Activated CD4-positive, alpha-beta T cell treated with anti-CD3 and anti-CD28 coated beads for 24 hours (primary cell): ENCODE results near the gene AQP12A.
"Not testable (repeated sequence)": the region's sequence is repeated elsewhere in the genome, so short reads cannot be mapped to it uniquely, and the experiment has no call there.

Source experiments
- DNase-seq, 2 donors: peaks; one replicate each; pipeline ENCODE4 v3.0.0-alpha.2; 2020; ENCODE audit warnings: low read depth in 2 of 2

AQP12A gene

DNA sequence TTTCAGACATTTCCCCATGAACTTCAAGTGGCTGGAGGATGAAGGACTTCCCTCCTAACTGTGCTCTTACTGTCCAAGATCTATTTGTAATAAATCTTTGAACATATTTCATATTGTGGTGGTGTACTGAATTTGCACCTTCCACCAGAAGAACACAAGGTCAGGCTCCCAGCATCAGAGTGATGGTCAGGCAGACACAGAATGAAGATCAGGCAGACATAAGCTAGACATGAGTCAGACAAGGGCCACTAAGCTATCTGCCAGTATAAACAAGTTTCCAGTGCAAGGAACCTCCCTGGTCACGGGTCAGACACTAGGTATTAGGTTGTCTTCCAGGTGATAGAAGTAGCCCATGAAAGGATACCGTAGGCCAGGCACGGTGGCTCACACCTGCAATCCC is 29.0 kb upstream of the AQP12A start:
- DNase-seq, result no peak

GRCh38 chr2:240663546-240664190 is 28.0 kb upstream of the AQP12A start:
- no peak for DNase-seq

DNA sequence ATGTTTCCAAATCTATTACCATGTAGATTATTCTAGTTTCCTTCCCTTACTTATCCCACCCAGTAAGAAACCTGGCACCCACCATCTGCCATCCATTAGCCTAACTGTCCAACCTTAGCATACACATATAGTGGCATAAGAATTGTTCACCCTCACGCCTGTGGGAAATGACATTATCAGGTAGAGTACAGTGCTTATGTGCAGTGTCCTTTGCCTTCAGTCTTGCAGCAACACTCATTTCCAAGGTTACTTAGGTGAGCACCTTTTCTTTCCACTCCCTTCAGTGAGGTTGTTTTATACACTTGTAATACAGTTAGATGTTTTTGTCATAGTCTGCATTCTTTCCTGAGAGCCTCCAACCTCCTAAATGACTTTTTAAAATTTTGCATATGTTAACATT is 27.0 kb upstream of the AQP12A start:
- no peak for DNase-seq

GRCh38 chr2:240670402-240670801 is 21.3 kb upstream of the AQP12A start:
- no peak for DNase-seq

DNA sequence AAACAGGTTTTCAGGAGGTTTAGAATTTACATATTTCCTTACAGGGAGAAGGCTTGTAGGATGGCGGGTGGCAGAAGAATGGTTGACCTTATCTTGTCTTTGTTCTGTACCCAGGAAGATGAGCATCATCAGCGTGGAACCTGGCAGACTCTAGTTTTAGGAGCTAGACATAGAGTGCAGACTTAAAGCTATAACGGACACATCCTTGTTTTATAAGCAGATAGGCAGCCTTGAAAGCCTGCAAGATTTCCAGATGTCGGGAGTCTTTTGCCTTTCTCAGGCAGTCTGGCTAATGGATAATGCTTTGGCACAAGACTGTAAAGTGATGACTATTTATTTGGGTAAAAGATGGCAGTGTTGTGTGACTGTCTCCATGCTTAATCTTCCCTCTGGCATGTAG is 20.7 kb upstream of the AQP12A start:
- no peak for DNase-seq

DNA sequence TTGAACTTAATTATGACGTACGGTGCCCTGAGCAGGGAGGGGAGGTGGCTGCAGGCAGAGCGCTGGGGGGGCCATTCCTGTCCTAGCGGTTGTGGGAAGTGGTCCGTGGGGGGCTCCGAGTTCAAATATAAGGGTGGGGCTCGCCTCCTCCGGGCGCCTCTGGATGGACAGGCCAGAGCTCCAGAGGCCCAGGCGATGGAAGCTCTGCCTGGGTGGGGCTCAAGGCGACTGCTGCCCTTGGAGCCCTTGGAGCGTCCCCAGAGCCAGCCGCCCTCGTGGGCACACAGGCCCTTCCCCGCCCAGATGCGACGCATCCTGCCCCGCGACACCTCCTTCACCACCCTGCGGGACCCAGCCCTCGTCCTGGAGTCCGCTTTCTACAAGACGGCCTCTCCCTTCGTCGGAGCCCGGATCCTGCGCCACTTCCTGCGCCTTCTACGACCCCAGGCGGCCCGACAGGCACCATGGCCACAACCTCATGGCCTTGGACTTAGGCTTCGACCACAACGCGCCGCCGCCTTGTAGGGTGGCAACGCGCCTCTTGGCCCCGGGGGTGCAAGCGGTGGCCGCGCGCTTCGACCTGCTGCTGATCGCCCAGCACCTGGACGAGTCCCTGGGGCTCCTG is 19.5 kb upstream of the AQP12A start:
- no peak for DNase-seq

DNA sequence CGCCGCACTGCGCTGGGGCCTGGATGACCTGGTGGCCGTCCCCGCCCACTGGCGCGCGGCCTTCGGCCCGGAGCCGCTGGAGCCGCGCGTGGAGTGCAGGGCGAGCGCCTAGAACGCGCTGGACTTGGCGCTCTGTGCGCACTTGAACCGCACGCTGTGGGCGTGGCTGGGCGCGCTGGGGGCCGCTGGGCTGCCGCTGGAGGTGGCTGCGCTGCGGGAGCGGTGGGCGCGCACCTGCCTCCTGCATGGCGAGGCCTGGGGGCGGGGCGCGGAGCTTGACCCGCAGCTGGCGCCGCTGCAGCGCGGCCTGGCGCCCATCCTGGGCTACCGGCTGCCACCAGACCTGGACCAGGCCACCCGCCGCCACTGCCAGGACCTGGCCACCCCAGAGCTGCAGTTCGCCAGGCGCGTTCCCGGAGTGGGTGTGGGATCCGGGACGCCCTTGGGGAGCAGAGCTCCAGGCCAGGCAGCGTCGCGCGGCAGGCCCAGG is 18.9 kb upstream of the AQP12A start:
- no peak for DNase-seq

DNA sequence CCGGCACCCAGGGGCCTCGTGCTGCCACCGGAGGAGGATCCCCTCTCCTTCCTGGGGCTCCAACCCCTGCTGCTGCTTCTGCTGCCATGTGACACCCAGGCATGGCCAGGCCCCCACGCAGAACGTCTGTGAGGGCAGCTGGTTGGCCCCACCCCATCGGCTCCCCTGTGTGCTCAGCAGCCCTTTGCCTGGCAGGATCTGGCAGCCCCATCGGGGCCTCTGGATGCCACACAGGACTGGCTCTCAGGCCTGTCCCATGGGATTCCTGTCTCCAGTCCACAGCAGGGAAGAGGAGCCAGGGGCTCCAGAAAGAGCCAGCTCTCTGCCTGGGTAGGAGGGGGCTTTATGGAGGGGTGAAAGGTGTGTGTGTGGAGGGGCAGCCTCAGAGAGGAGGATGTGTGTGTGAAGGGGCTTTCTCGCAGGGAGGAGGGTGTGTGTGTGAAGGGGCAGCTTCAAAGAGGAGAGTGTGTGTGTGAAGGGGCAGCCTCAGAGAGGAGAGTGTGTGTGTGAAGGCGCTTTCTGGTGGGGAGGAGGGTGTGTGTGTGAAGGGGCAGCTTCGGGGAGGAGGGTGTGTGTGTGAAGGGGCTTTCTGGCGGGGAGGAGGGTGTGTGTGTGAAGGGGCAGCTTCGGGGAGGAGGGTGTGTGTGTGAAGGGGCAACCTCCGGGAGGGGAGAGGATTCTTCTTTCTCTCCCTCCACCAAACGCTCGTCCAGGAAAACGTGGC is 17.0 kb upstream of the AQP12A start:
- DNase-seq, result not testable (repeated sequence)

DNA sequence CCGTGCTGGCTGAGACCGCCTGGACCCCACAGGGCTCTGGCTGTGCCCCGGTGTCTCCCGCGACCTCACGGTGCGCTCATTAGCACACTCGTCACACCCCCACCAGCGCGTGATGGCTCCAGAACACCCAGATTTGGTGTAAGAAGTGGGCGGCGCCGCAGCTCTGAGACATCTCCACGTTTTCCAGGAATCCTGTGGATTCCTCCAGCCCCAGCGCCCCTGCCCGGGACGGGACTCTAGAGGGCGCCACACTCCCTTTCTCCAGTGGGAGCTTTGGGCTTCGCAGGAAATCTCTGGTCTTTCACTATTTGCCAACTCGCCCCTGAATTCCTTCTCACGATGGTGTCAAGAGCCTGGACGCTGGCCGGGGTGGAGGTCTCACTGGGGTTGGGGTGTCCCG is 16.3 kb upstream of the AQP12A start:
- not testable (repeated sequence) for DNase-seq

DNA sequence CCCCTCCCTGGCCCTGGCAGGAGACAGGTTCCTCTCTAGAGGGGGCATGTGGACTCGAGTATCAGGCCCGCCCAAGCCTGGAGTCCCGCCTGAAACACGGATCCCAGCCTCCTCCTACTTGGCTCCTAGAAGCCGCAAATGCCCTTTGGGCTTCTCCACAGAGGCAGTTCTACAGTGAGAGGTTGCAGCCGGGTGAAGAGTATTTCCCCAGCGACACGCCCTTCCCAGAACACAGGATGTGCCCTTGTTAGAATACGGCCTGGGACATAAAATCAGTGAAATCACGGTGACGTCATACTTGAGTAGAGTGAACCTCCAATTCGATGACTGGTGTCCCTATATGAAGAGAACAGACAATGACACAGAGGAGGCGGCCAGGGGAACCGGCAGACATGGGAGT is 13.6 kb upstream of the AQP12A start:
- not testable (repeated sequence) for DNase-seq

DNA sequence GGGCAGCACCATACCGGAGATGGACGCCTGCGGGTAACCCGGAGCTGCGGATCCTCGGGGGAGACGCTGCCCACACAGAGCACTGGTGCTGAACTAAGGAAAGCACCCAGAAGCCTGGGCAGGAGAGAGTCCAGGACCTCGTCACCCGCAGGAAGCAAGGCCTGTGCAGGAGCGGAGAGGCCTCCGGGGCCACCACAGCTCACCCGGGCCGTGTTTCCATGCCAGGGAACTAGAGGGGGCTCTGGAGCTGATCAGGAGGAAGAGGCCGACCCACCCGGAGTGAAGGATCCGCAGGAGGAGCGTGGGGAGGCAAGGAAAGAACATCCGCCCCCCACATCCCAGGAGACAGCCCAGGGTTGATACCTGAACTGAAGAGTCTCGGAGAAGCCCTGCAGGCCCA is 12.8 kb upstream of the AQP12A start:
- DNase-seq, result not testable (repeated sequence)

DNA sequence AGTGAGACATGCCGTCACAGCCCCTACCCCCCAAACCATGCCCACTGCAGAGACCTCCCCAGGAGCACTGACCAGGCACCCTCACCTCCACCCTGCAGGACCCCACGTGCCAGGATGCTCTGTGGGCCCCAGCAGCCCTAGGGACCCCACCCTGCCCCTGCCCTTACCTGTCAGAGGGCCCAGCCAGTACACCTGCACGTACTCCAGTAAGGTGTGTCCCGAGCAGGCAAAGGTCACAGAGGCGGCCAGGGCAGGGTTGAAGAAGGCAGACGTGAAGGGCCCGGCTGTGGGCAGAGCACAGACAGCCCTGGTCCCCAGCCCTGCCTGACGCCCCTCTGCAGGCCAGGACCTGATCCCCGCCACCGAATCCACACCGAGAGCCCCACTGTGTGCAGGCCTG is 11.5 kb upstream of the AQP12A start:
- not testable (repeated sequence) for DNase-seq

GRCh38 chr2:240682431-240683224 is 9.0 kb upstream of the AQP12A start, which contains the start of gene AQP12B:
AQP12B (minus strand) TSS chr2:240682885; CDS start chr2:240682837, 48 bp downstream.
- not testable (repeated sequence) for DNase-seq

DNA sequence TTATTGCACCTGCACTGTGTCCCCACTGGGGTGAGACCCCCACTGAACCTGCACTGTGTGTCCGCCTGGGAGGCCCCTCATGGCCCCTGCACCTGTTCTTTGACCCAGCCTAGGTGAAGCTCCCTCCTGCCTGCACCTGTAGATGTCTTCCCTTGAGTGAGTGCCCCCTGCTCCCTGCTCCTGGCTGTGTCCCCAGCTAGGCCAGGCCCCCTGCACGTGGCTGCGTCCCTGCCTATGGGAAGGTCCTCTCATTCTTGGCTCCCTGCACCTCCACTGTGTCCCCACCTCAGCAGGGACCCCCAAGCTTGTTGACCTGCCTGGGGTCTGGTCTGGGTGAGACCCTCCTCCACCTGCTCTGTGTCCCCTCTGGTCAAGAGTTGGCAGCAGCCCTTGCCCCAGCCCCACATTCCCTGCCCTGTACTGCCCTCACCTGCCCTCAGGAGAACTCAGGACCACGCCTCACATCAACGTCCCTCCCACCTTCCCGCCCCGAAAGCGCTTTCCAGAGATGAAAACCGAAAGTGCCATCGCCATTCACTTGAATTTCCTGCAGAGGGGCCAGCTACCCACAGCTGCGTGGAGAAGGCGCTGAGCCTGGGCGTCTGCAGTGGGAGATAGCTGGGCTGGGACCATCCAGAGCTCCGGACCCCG is 8.2 kb upstream of the AQP12A start:
- DNase-seq, result not testable (repeated sequence)

- DNase-seq, result not testable (repeated sequence)
Measured at GRCh38 chr2:240683980-240684728, 7.5 kb upstream of the AQP12A start.

- no peak for DNase-seq
Measured at GRCh38 chr2:240685771-240686371, 5.8 kb upstream of the AQP12A start.

GRCh38 chr2:240686460-240686859 is 5.2 kb upstream of the AQP12A start:
- DNase-seq, result no peak

DNA sequence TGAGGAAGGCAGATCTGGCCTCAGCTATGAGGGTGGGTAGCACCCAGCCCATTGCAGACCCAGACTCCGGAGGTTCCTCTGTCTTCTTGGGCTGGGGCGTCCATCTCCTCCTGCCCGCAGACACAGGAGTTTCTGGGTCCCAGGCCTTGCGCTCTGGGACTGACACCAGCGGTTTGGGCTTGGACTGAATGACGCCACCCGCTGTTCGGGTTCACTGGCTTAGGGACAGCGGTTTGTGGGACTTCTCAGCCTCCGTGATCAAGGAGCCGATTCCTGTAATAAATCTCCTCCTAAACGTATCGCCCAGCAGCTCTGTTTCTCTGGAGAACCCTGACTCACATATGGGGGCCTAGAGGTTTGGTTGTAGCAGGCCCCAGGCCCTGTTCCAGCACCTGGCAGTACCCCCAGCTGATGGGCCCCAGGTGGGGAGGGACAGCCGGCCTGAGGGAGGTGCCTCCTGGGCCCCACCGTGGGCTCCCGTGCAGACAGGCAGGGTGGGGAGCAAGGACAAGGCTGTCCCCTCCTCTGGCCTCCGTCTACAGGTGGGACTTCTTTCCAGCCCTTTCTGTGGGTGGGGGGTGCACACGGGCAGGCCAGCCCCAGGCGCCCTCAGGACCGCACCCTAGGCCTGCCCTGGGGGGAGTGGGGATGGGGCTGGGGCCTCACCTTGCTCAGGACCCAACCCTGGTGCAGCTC is 4.5 kb upstream of the AQP12A start:
- no peak for DNase-seq

GRCh38 chr2:240687741-240688552 is 3.7 kb upstream of the AQP12A start:
- no peak for DNase-seq
